Measurements from ENCODE around the gene CHCHD5.
"Not testable (repeated sequence)": the region's sequence is repeated elsewhere in the genome, so short reads cannot be mapped to it uniquely, and the experiment has no call there.

Gene CHCHD5

GRCh38 chr2:112591413-112591812 is 7.0 kb downstream of the CHCHD5 start:
- no peak for DNase-seq

DNA sequence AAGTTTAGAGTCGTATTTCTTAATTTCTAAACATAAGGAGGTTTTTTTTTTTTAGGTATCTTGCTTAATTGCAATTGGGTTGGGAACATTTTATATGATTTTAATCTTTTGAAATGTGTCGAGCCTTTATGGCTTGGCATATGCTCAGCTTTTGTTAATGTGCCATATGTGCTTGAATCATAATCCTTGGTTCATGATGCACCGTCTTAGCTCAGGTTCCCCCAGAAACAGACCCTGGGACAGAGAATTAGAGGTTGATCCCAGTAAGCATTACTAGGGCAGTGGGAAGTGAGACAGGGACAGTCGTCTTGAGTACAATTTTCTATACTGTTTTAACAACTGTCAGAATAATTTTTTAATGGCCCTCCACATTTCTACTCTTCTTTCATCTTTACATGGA is 9.3 kb downstream of the CHCHD5 start:
- DNase-seq = no peak

GRCh38 chr2:112597537-112598322 is 13.3 kb downstream of the CHCHD5 start:
- no peak for DNase-seq

- no peak for DNase-seq
Observed at GRCh38 chr2:112600634-112601033, 16.2 kb downstream of the CHCHD5 start.

GRCh38 chr2:112601754-112602153 is 17.3 kb downstream of the CHCHD5 start:
- no peak for DNase-seq

DNA sequence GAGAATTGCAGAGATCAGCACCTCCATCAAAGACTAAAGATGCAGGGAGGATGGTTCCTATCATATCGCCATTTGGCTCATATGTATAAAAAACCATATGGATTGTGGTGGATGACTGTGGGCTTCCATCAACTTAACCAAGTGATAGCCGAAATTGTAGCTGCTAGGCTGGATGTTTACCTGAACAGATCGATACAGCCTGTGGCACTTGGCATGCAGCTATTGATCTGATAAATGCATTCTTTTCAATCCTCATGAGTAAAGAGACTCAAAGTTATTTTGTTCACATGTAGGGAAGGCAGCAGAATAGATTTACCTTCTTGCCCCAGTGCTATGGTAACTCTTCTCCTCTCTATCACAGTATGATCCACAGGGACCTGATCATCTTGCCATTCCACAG is 18.5 kb downstream of the CHCHD5 start:
- DNase-seq = no peak

- no peak for DNase-seq
Observed at GRCh38 chr2:112603731-112604130, 19.3 kb downstream of the CHCHD5 start.

- DNase-seq = no peak
Observed at GRCh38 chr2:112604952-112605351, 20.5 kb downstream of the CHCHD5 start.

GRCh38 chr2:112605926-112606325 is 21.5 kb downstream of the CHCHD5 start:
- DNase-seq = no peak

DNA sequence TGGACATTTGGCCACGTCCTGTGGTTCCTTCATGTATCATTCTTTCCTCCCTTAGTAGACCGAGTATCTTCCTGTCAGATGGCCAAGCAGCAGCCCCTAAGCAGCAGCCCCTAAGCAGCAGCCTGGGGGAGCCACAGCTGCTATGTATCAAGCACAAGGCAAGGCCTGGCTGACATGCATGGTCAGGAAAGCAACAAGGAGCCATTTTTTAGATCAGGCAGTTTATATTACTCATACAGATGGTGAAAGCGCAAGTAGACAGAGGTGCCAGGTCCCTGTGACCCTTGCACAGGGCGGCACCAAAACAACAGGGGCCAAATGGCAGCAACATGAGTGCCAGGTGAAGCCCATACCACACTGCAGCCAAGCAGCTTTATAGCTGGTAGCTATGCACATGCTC is 22.1 kb downstream of the CHCHD5 start:
- no peak for DNase-seq

DNA sequence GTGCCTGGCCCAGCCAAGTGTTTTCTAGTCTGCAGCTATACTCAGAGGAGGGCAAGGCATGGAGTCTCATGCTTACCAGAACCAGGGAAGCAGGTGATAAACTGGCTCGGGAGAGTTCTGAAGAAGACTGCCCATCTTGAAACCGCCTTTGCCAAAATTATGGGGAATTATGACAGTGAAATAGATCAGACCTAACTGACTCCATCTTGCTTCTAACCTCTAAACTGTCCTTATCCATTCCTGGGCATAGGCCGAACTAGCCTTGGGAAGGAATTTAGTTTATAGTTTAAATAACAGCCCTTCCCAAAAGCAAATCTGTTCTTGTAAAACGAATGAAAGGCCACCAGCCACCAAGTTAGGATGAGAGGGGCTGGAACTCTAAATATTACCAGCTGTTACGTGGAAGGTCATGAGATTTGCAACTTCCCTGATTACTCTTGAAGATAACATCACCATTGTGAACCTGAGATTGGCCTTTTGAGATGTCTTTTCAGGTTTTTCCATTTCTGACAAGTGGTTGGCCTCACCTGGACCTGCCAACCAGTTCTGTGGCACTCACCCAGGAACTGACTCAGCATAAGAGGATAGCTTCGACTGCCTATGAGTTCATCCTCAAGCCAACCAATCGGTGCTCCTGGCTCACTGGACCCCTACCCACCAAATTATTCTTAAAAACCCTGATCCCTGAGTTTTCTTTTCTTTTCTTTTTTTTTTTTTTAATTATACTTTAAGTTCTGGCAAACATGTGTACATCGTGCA is 23.4 kb downstream of the CHCHD5 start:
- no peak for DNase-seq

- not testable (repeated sequence) for DNase-seq
Observed at GRCh38 chr2:112609320-112609719, 24.9 kb downstream of the CHCHD5 start.

DNA sequence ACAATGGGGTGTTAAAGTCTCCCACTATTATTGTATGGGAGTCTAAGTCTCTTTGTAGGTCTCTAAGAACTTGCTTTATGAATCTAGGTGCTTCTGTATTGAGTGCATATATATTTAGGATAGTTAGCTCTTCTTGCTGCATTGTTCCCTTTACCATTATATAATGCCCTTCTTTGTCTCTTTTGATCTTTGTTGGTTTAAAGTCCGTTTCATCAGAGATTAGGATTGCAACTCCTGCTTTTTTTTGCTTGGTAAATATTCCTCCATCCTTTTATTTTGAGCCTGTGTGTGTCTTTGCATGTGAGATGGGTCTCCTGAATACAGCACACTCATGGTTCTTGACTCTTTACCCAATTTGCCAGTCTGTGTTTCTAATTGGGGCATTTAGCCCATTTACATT is 27.9 kb downstream of the CHCHD5 start:
- DNase-seq = not testable (repeated sequence)

DNA sequence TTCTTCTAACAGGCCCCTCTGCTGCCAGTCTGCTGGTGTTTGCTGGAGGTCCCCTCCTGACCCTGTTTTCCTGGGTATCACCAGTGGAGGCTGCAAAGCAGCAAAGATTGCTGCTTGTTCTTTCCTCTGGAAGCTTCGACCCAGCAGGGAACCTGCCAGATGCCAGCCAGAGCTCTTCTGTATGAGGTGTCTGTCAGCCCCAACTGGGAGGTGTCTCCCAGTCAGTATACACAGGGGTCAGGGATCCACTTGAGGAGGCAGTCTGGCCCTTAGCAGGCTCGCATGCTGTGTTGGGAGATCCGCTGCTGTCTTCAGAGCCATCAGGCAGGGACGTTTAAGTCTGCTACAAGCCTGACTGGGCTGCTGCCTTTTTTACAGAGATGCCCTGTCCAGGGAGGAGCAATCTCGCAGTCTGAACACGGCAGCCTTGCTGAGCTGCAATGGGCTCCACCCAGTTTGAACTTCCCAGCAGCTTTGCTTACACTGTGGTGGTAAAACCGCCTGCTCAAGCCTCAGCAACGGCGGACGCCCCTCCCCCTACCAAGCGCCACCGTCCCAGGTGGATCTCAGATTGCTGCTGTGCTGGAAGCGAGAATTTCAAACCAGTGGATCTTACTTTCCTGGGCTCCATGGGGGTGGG is 29.9 kb downstream of the CHCHD5 start:
- DNase-seq = no peak

DNA sequence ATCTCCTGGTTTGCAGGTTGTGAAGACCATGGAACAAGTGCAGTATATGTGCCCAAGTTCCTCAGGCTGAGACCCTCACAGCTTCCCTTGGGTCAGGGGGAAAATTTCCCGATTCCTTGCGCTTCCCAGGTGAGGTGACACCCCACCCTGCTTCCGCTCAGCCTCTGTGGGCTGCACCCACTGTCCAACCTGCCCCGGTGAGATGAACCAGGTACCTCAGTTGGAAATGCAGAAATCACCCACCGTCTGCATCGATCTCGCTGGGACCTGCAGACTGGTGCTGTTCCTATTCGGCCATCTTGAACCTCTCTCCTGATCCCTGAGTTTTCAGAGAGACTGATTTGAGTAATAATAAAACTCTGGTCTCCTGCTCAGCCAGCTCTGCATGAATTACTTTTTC is 30.6 kb downstream of the CHCHD5 start:
- DNase-seq = no peak

DNA sequence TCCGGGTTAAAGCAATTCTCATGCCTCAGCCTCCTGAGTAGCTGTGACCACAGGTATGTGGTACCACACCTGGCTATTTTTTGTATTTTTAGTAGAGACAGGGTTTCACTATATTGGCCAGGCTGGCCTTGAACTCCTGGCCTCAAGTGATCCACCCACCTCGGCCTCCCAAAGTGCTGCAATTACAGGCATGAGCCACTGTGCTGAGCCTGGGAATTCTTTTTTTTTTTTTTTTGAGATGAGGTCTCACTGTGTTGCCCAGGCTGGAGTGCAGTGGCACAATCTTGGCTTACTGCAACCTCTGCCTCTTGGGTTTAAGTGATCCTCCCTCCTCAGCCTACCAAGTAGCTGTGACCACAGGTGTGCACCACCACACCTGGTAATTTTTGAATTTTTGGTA is 31.4 kb downstream of the CHCHD5 start:
- not testable (repeated sequence) for DNase-seq

- DNase-seq = no peak
Observed at GRCh38 chr2:112618383-112618782, 34.0 kb downstream of the CHCHD5 start.

- DNase-seq = no peak
Observed at GRCh38 chr2:112621790-112622527, 37.5 kb downstream of the CHCHD5 start.

GRCh38 chr2:112622528-112622849 is 38.1 kb downstream of the CHCHD5 start:
- DNase-seq = no peak

GRCh38 chr2:112623913-112624777 is 39.7 kb downstream of the CHCHD5 start:
- DNase-seq = peak; percentile 81

DNA sequence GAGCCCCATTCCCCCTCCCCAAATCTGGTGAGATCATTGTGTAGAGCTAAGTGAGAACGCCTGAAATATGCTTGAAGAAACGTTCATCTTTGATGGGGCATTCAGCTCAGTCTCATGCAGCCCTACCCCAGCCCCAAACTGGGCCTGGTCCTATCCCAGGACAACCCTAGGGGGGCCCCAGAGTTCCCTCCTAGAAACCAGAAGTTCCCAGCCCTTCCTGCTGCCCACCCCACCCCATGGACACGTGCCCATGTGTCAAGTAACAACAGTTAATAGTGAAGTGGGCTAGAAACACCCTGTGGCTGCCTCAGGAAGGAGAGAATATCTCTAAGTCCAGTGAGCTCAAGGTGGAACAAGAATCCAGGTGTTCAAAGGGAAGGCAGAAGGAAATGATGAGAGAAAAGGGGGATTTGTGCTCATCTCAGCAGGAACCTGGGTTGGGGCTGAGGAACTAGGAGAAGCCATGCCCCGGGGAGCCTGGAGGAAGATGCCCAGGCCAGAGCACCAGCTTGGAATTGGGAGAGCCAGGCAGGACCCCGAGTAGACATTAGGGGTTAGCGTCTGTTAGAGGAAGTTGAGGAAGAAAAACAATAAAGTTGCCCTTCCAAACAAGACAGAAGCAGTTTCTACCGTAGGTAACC is 41.2 kb downstream of the CHCHD5 start:
- DNase-seq = no peak

DNA sequence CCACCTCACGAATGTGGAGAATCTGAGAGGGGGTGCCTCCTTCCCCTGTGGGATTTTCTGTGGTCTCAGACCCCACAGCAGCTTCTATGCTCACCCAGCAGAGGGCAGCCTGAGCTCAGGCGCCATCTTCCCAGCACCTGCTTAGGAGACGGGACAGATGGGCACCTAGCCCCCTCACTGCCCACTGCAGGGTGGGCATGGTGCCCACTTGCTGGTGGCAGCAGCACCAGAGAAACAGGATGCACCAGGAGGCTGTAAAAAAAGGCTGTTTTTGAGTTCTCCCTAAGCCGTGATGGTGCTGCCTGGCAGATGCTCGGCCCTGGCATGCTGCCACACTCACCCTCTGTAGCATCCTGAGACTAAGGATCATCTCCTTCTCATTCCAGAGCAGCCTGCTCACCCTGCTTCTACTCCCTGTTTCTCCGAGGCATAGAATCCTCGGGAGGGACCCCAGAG is 42.2 kb downstream of the CHCHD5 start:
- DNase-seq = peak; percentile 64
